OCI-LY7 (cell line): ENCODE measurements around the gene STPG3. TPM values are rescaled to one million over a fixed set of nuclear protein-coding genes. Genes with fewer than 3 reads are reported as not detected.

ENCODE experiments used
- BruUV-seq: library from RNA; stranded (reverse); fragments of 400-500 nt; replicated peaks from 2 replicates; lab custom pipeline; 2021; lab: Mats Ljungman, UMichigan
- CTCF ChIA-PET: fragments of 300-600 bp; sonication (Branson Sonifier 250); formaldehyde crosslinking; loops from one replicate; lab custom pipeline; 2022; ENCODE audit warnings: antibody characterized with exemption; ENCODE audit not compliant: unreplicated experiment; lab: Charles Lee
- POLR2A ChIA-PET: fragments of 300-600 bp; sonication (Branson Sonifier 250); formaldehyde crosslinking; loops from one replicate; lab custom pipeline; 2022; ENCODE audit warnings: antibody characterized with exemption; lab: Charles Lee
- DNase-seq: peaks from one replicate; pipeline ENCODE4 v3.0.0-alpha.2; 2015; ENCODE audit warnings: low spot score
- H2AFZ ChIP-seq: fragments of 200-600 bp; sonication (generic), shearing (Covaris generic); 2 replicates; pipeline ENCODE4 v1.6.1; 2014; ENCODE audit warnings: mild to moderate bottlenecking, antibody characterized with exemption, low read length, moderate library complexity
- H3K27ac ChIP-seq: fragments of 200-600 bp; sonication (generic); 2 replicates; pipeline ENCODE4 v1.5.1; 2014; ENCODE audit warnings: mixed run types, low read depth, mild to moderate bottlenecking, moderate library complexity, low read length, inconsistent platforms; ENCODE audit not compliant: poor library complexity, severe bottlenecking
- H3K36me3 ChIP-seq: fragments of 200-600 bp; sonication (generic); 2 replicates; pipeline ENCODE4 v1.6.1; 2014; ENCODE audit warnings: mild to moderate bottlenecking, antibody characterized with exemption, low read length, moderate library complexity, mixed read lengths; ENCODE audit not compliant: insufficient read depth
- H3K4me1 ChIP-seq: fragments of 200-600 bp; sonication (generic); 2 replicates; pipeline ENCODE4 v1.5.1; 2014; ENCODE audit warnings: mild to moderate bottlenecking, low read length; ENCODE audit not compliant: insufficient read depth, poor library complexity, severe bottlenecking
- H3K4me2 ChIP-seq: fragments of 200-600 bp; sonication (generic); 2 replicates; pipeline ENCODE4 v1.6.1; 2014; ENCODE audit warnings: mild to moderate bottlenecking, low read length
- H3K4me3 ChIP-seq: fragments of 200-600 bp; sonication (generic); 2 replicates; pipeline ENCODE4 v1.5.1; 2014; ENCODE audit warnings: mild to moderate bottlenecking, low read depth, low read length; ENCODE audit not compliant: poor library complexity, severe bottlenecking
- H3K79me2 ChIP-seq: fragments of 200-600 bp; sonication (generic); 2 replicates; pipeline ENCODE4 v1.6.1; 2016; ENCODE audit warnings: low read depth, mild to moderate bottlenecking, low read length, moderate library complexity, mixed read lengths; ENCODE audit not compliant: insufficient read depth
- H3K9me2 ChIP-seq: fragments of 200-600 bp; sonication (generic); 2 replicates; pipeline ENCODE4 v1.6.1; 2016; ENCODE audit warnings: mild to moderate bottlenecking, low read length, mixed read lengths; ENCODE audit not compliant: insufficient read depth
- H3K9me3 ChIP-seq: fragments of 200-600 bp; sonication (generic); 2 replicates; pipeline ENCODE4 v1.6.1; 2014; ENCODE audit warnings: mild to moderate bottlenecking, mixed run types, low read length, mixed read lengths
- H4K20me1 ChIP-seq: fragments of 200-600 bp; sonication (generic); 2 replicates; pipeline ENCODE4 v1.6.1; 2014; ENCODE audit warnings: mild to moderate bottlenecking, antibody characterized with exemption, low read length, moderate library complexity, mixed read lengths; ENCODE audit not compliant: insufficient read depth
- CTCF ChIP-seq: fragments of 200-600 bp; sonication (generic); conservative IDR thresholded peaks from 2 replicates; pipeline ENCODE4 v1.5.1; 2014; ENCODE audit warnings: mild to moderate bottlenecking, antibody characterized with exemption, low read length, moderate library complexity, mixed read lengths
- EZH2phosphoT487 ChIP-seq: fragments of 200-600 bp; sonication (generic); IDR thresholded peaks from 2 replicates; pipeline ENCODE4 v1.6.1; 2018; ENCODE audit warnings: low read depth, borderline replicate concordance, mild to moderate bottlenecking, mixed run types, antibody characterized with exemption, low read length, moderate library complexity, mixed read lengths
- intact Hi-C: fragments of 100-400 bp; cut with micrococcal nuclease; formaldehyde crosslinking; loops from one replicate; pipeline ENCODE4 v1.10.0; 2022; ENCODE audit not compliant: unreplicated experiment
- total RNA-seq, 2 experiments: library from RNA; depleted of rRNA in 1 of 2; stranded (reverse); fragments of >200 nt in 1 of 2; shearing (Covaris generic) in 1 of 2; gene quantifications; 2 replicates each; pipeline ENCODE4 v1.2.3, GENCODE V29; 2014 to 2022

Gene STPG3
- total RNA-seq, 2 experiments from 2014 or later = 0.73 to 2.7 TPM

- DNase-seq = no peak
- no peak overlapping the region for H3K4me3 ChIP-seq
- H3K4me1 ChIP-seq = peaks cover 25% of the 10 kb centered on the region
- ChIA-PET POLR2A (no interaction called here), CTCF (interaction anchor here (0.5 kb wide), 1 partner anchor 164 kb away, joined by 4 read pairs; no protein-coding TSS in a partner anchor)
- H2AFZ ChIP-seq = no peak overlapping the region
- H3K9me2 ChIP-seq = no peaks in the 10 kb centered on the region
- TF ChIP-seq CTCF (no peak), EZH2phosphoT487 (no peak)
- H3K36me3 ChIP-seq = no peaks in the 10 kb centered on the region
- intact Hi-C loops = no loop called here
- BruUV-seq = no TSS peak
- H3K9me3 ChIP-seq = no peaks in the 10 kb centered on the region
- no peaks in the 10 kb centered on the region for H4K20me1 ChIP-seq
- no peak overlapping the region for H3K4me2 ChIP-seq
- H3K27ac ChIP-seq = no peak overlapping the region
- no peaks in the 10 kb centered on the region for H3K79me2 ChIP-seq
Observed at GRCh38 chr9:137231372-137232039, 19.6 kb upstream of the STPG3 start.

- no peak for DNase-seq
- no peak overlapping the region for H3K4me2 ChIP-seq
- H4K20me1 ChIP-seq = no peaks in the 10 kb centered on the region
- H3K79me2 ChIP-seq = no peaks in the 10 kb centered on the region
- CTCF ChIA-PET = no interaction called here
- POLR2A ChIA-PET = no interaction called here
- no peaks in the 10 kb centered on the region for H3K36me3 ChIP-seq
- no peak overlapping the region for H3K27ac ChIP-seq
- no TSS peak for BruUV-seq
- peaks cover 31% of the 10 kb centered on the region for H3K4me1 ChIP-seq
- no peak for TF ChIP-seq EZH2phosphoT487
- TF ChIP-seq CTCF = no peak
- intact Hi-C loops = no loop called here
- H2AFZ ChIP-seq = no peak overlapping the region
- H3K9me2 ChIP-seq = no peaks in the 10 kb centered on the region
- H3K4me3 ChIP-seq = no peak overlapping the region
- no peaks in the 10 kb centered on the region for H3K9me3 ChIP-seq
Observed at GRCh38 chr9:137232101-137232500, 19.0 kb upstream of the STPG3 start.

- H3K79me2 ChIP-seq = no peaks in the 10 kb centered on the region
- H3K36me3 ChIP-seq = no peaks in the 10 kb centered on the region
- H3K4me2 ChIP-seq = no peak overlapping the region
- ChIA-PET CTCF (no interaction called here), POLR2A (no interaction called here)
- no peak for TF ChIP-seq CTCF
- no peak for TF ChIP-seq EZH2phosphoT487
- H4K20me1 ChIP-seq = no peaks in the 10 kb centered on the region
- H3K4me3 ChIP-seq = no peak overlapping the region
- intact Hi-C loops = no loop called here
- BruUV-seq = no TSS peak
- H3K9me2 ChIP-seq = no peaks in the 10 kb centered on the region
- peaks cover 32% of the 10 kb centered on the region for H3K4me1 ChIP-seq
- no peak overlapping the region for H3K27ac ChIP-seq
- no peaks in the 10 kb centered on the region for H3K9me3 ChIP-seq
- DNase-seq = no peak
- no peak overlapping the region for H2AFZ ChIP-seq
Observed at GRCh38 chr9:137232510-137232909, 18.6 kb upstream of the STPG3 start.
